Measurements from ENCODE around the gene OR52E4.

DNA sequence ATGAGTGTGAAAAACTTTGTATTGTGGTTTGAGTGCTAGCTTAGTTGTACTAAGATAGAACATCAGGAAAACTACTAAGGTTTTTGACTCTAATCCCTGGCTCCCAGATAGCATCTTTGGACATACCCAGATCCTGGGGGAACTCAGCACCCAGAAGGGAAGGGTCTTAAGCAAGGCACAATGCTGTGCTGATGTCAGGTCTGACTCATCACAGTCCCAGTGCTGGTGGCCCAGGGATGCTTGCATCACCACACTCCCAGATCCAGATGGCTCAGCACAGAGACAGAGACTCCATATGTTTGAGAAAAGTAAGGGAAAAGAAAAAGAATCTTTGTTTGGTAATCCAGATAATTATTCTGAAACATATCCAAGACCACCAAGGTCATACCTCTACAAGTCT is 43.4 kb downstream of the OR52E4 start:
- TF ChIP-seq, protein P1, sequence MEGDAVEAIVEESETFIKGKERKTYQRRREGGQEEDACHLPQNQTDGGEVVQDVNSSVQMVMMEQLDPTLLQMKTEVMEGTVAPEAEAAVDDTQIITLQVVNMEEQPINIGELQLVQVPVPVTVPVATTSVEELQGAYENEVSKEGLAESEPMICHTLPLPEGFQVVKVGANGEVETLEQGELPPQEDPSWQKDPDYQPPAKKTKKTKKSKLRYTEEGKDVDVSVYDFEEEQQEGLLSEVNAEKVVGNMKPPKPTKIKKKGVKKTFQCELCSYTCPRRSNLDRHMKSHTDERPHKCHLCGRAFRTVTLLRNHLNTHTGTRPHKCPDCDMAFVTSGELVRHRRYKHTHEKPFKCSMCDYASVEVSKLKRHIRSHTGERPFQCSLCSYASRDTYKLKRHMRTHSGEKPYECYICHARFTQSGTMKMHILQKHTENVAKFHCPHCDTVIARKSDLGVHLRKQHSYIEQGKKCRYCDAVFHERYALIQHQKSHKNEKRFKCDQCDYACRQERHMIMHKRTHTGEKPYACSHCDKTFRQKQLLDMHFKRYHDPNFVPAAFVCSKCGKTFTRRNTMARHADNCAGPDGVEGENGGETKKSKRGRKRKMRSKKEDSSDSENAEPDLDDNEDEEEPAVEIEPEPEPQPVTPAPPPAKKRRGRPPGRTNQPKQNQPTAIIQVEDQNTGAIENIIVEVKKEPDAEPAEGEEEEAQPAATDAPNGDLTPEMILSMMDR (conservative IDR thresholded peaks at IDR 0.05), result no peak
- no peak for TF ChIP-seq ZFX (IDR thresholded peaks at IDR 0.05)
